ENCODE results near the gene MCOLN3. TPM values are rescaled to one million over a fixed set of nuclear protein-coding genes. Genes with fewer than 3 reads are reported as not detected.

Gene MCOLN3
- total RNA-seq, 1 experiment from 2014 or later = 10.1 TPM

- ChIA-PET CTCF (interaction anchor here (0.7 kb wide), 1 partner anchor 973 kb away, joined by 5 read pairs; no protein-coding TSS in a partner anchor), POLR2A (ENCODE audit: unreplicated experiment) (interaction anchor here (0.6 kb wide), 1 partner anchor 809 kb away, joined by 5 read pairs; no protein-coding TSS in a partner anchor)
- Histone ChIP-seq H3K27me3 (ENCODE audit: insufficient read depth, low read depth) (no peaks in the 10 kb centered on the region), H3K9me3 (ENCODE audit: insufficient read depth, low read depth) (no peaks in the 10 kb centered on the region), H2AFZ (no peak overlapping the region), H3K79me2 (ENCODE audit: low read depth) (no peaks in the 10 kb centered on the region), H3F3A (ENCODE audit: insufficient read depth, low read depth) (no peaks in the 10 kb centered on the region), H3K9me2 (ENCODE audit: insufficient read depth) (no peaks in the 10 kb centered on the region), H3K27ac (no peak overlapping the region), H4K20me1 (ENCODE audit: insufficient read depth) (no peaks in the 10 kb centered on the region), H3K36me3 (ENCODE audit: low read depth) (no peaks in the 10 kb centered on the region), H3K4me1 (replicated peaks; ENCODE audit: insufficient read depth) (no peaks in the 10 kb centered on the region), H3K4me2 (no peak overlapping the region), H3K4me3 (no peak overlapping the region)
- BruUV-seq (replicated peaks) = no TSS peak
- intact Hi-C loops (cut with micrococcal nuclease; ENCODE audit: unreplicated experiment) = no loop called here
- DNase-seq = no peak
- TF ChIP-seq EZH2 (IDR thresholded peaks at IDR 0.05; ENCODE audit: low read depth) (no peak), CTCF (conservative IDR thresholded peaks at IDR 0.05) (no peak)
These were observed 20.9 kb downstream of the MCOLN3 start for GRCh38 chr1:85027242-85027983.

- TF ChIP-seq CTCF (conservative IDR thresholded peaks at IDR 0.05) (no peak), EZH2 (IDR thresholded peaks at IDR 0.05; ENCODE audit: low read depth) (no peak)
- no peak overlapping the region for H3K27ac ChIP-seq
- H4K20me1 ChIP-seq (ENCODE audit: insufficient read depth) = no peaks in the 10 kb centered on the region
- POLR2A ChIA-PET (ENCODE audit: unreplicated experiment) = no interaction called here
- H3K4me1 ChIP-seq (replicated peaks; ENCODE audit: insufficient read depth) = no peaks in the 10 kb centered on the region
- CTCF ChIA-PET = no interaction called here
- no peak overlapping the region for H2AFZ ChIP-seq
- DNase-seq = no peak
- H3K9me2 ChIP-seq (ENCODE audit: insufficient read depth) = no peaks in the 10 kb centered on the region
- no peaks in the 10 kb centered on the region for H3K79me2 ChIP-seq (ENCODE audit: low read depth)
- intact Hi-C loops (cut with micrococcal nuclease; ENCODE audit: unreplicated experiment) = no loop called here
- H3F3A ChIP-seq (ENCODE audit: insufficient read depth, low read depth) = no peaks in the 10 kb centered on the region
- H3K36me3 ChIP-seq (ENCODE audit: low read depth) = no peaks in the 10 kb centered on the region
- BruUV-seq (replicated peaks) = no TSS peak
- H3K4me2 ChIP-seq = no peak overlapping the region
- no peaks in the 10 kb centered on the region for H3K27me3 ChIP-seq (ENCODE audit: insufficient read depth, low read depth)
- H3K4me3 ChIP-seq = no peak overlapping the region
- no peaks in the 10 kb centered on the region for H3K9me3 ChIP-seq (ENCODE audit: insufficient read depth, low read depth)
These were observed 22.4 kb downstream of the MCOLN3 start for GRCh38 chr1:85025940-85026339.

- H3K4me3 ChIP-seq = no peak overlapping the region
- no peak for TF ChIP-seq CTCF (conservative IDR thresholded peaks at IDR 0.05)
- no peak for TF ChIP-seq EZH2 (IDR thresholded peaks at IDR 0.05; ENCODE audit: low read depth)
These were observed 23.6 kb downstream of the MCOLN3 start for GRCh38 chr1:85024736-85025135.

More at GRCh38 chr1:85024736-85025135, 23.6 kb downstream of the MCOLN3 start:
- Histone ChIP-seq H3K4me2 (no peak overlapping the region), H3K4me1 (replicated peaks; ENCODE audit: insufficient read depth) (no peaks in the 10 kb centered on the region), H3F3A (ENCODE audit: insufficient read depth, low read depth) (no peaks in the 10 kb centered on the region), H3K36me3 (ENCODE audit: low read depth) (no peaks in the 10 kb centered on the region), H4K20me1 (ENCODE audit: insufficient read depth) (no peaks in the 10 kb centered on the region), H3K27me3 (ENCODE audit: insufficient read depth, low read depth) (no peaks in the 10 kb centered on the region), H3K9me3 (ENCODE audit: insufficient read depth, low read depth) (no peaks in the 10 kb centered on the region), H3K27ac (no peak overlapping the region), H3K9me2 (ENCODE audit: insufficient read depth) (no peaks in the 10 kb centered on the region), H2AFZ (no peak overlapping the region), H3K79me2 (ENCODE audit: low read depth) (no peaks in the 10 kb centered on the region)
- DNase-seq = no peak
- ChIA-PET POLR2A (ENCODE audit: unreplicated experiment) (no interaction called here), CTCF (no interaction called here)
- BruUV-seq (replicated peaks) = no TSS peak
- intact Hi-C loops (cut with micrococcal nuclease; ENCODE audit: unreplicated experiment) = no loop called here

Data from PC-9 (cell line).